Measurements from ENCODE around the gene AXL. TPM values are rescaled to one million over a fixed set of nuclear protein-coding genes. Genes with fewer than 3 reads are reported as not detected.

Gene AXL
- total RNA-seq, 1 experiment from 2014 or later = 236 TPM

DNA sequence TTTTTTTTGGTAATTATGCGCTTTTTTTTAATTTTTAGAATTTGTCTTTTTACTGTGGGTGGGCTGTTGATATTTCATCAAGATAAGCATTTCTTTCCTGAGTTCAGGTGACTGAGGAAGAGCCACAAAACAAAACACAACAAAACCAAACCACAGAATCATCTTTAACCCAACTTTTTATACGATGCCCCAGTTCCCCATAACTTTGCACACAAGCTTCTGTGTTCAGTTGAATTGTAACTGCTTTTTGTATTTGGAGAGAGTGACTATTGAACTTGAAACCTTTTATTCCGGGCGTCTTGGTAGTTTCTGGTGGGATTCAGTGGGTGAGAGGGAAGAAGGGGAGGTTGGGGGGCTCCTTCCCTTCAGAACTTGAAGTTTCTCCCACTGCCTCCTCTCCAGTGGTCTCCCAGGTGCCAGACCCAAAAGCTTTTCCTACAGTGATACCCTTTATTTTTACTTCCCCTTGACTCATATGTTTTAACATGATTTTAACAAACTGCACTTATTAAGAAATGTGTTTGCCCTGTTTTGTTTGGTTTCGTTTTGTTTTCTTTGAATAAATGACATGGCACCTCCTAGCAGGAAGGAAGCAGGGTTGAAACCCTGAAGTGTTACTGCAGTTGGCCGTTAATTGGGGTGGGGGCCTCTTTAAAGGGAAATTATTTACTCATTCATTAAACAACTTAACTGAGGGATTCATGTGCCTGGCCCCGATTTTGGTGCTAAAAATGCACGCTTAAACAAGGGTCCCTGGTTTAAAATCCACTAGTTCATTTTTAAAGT lies 88.3 kb downstream of the AXL start:
- H3K4me3 ChIP-seq = no peak overlapping the region
- intact Hi-C loops (cut with micrococcal nuclease; ENCODE audit: unreplicated experiment) = loop anchor here (5.0 kb wide), 2 partner anchors 105 to 180 kb away; no protein-coding TSS in a partner anchor
- H3K9me2 ChIP-seq (ENCODE audit: insufficient read depth) = no peaks in the 10 kb centered on the region
- H3F3A ChIP-seq (ENCODE audit: insufficient read depth, low read depth) = peaks cover 47% of the 10 kb centered on the region
- no peaks in the 10 kb centered on the region for H3K9me3 ChIP-seq (ENCODE audit: insufficient read depth, low read depth)
- H3K27ac ChIP-seq = peak overlapping the region; percentile 28; the same call in 1 of the 2 replicates
- TF ChIP-seq, protein P1, sequence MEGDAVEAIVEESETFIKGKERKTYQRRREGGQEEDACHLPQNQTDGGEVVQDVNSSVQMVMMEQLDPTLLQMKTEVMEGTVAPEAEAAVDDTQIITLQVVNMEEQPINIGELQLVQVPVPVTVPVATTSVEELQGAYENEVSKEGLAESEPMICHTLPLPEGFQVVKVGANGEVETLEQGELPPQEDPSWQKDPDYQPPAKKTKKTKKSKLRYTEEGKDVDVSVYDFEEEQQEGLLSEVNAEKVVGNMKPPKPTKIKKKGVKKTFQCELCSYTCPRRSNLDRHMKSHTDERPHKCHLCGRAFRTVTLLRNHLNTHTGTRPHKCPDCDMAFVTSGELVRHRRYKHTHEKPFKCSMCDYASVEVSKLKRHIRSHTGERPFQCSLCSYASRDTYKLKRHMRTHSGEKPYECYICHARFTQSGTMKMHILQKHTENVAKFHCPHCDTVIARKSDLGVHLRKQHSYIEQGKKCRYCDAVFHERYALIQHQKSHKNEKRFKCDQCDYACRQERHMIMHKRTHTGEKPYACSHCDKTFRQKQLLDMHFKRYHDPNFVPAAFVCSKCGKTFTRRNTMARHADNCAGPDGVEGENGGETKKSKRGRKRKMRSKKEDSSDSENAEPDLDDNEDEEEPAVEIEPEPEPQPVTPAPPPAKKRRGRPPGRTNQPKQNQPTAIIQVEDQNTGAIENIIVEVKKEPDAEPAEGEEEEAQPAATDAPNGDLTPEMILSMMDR (conservative IDR thresholded peaks at IDR 0.05) = no peak
- no peak for TF ChIP-seq EZH2 (IDR thresholded peaks at IDR 0.05; ENCODE audit: low read depth)
- H2AFZ ChIP-seq = no peak overlapping the region
- no peak overlapping the region for H3K4me2 ChIP-seq
- DNase-seq = no peak
- H3K36me3 ChIP-seq (ENCODE audit: low read depth) = peaks cover 7% of the 10 kb centered on the region; the same call in 1 of the 2 replicates
- H3K79me2 ChIP-seq (ENCODE audit: low read depth) = peaks cover 17% of the 10 kb centered on the region
- peaks cover 16% of the 10 kb centered on the region for H3K4me1 ChIP-seq (replicated peaks; ENCODE audit: insufficient read depth)
- H3K27me3 ChIP-seq (ENCODE audit: insufficient read depth, low read depth) = no peaks in the 10 kb centered on the region
- ChIA-PET CTCF (interaction anchor here (0.6 kb wide), 1 partner anchor 28 kb away, joined by 4 read pairs; no protein-coding TSS in a partner anchor), POLR2A (ENCODE audit: unreplicated experiment) (interaction anchor here (0.7 kb wide), 1 partner anchor 864 kb away, joined by 3 read pairs; no protein-coding TSS in a partner anchor)
- BruUV-seq (replicated peaks) = no TSS peak
- no peaks in the 10 kb centered on the region for H4K20me1 ChIP-seq (ENCODE audit: insufficient read depth)

DNA sequence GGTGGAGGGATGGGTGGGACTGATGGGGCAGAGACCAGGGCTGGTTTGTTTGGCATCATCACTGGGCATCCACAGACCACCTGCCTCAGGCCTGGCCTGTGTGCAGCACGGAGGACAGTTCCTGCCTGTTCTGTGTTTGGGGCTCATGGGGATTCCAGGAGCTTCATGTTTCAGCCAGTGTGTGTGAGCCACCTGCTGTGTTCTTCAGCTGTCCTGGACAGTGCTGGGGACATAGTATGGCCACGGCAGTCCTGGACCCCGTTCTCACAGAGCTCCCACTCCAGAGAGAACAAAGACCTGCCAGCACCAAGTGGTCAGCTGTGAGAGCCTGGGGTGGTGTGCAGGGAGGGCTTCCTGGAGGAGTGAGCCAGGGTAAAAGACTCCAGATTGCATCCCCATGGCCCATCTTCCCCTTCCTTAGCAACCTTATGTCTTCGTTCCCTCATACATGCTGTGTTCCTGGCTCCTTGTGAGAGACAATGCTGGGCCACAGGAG lies 89.0 kb downstream of the AXL start:
- Histone ChIP-seq H3K9me2 (ENCODE audit: insufficient read depth) (no peaks in the 10 kb centered on the region), H3F3A (ENCODE audit: insufficient read depth, low read depth) (peaks cover 47% of the 10 kb centered on the region), H4K20me1 (ENCODE audit: insufficient read depth) (0 out of 2 replicates have a peak, but pooled peaks cover 3% of the 10 kb centered on the region), H3K79me2 (ENCODE audit: low read depth) (peaks cover 24% of the 10 kb centered on the region), H3K27ac (peak overlapping the region; percentile 48), H3K9me3 (ENCODE audit: insufficient read depth, low read depth) (no peaks in the 10 kb centered on the region), H3K4me2 (no peak overlapping the region), H3K4me3 (no peak overlapping the region), H2AFZ (no peak overlapping the region), H3K36me3 (ENCODE audit: low read depth) (peaks cover 11% of the 10 kb centered on the region; the same call in 1 of the 2 replicates), H3K27me3 (ENCODE audit: insufficient read depth, low read depth) (no peaks in the 10 kb centered on the region), H3K4me1 (replicated peaks; ENCODE audit: insufficient read depth) (peaks cover 16% of the 10 kb centered on the region)
- DNase-seq = no peak
- no peak for TF ChIP-seq EZH2 (IDR thresholded peaks at IDR 0.05; ENCODE audit: low read depth)
- TF ChIP-seq, protein P1 (conservative IDR thresholded peaks at IDR 0.05) = no peak
- BruUV-seq (replicated peaks) = no TSS peak
- ChIA-PET POLR2A (ENCODE audit: unreplicated experiment) (interaction anchor here (0.7 kb wide), 1 partner anchor 865 kb away, joined by 3 read pairs; no protein-coding TSS in a partner anchor), CTCF (interaction anchor here (0.5 to 1.3 kb wide), 3 partner anchors 14 to 665 kb away, joined by 3 to 4 read pairs (median 3); no protein-coding TSS in a partner anchor)
- intact Hi-C loops (cut with micrococcal nuclease; ENCODE audit: unreplicated experiment) = loop anchor here (1.0 to 5.0 kb wide), 4 partner anchors 43 to 645 kb away; no protein-coding TSS in a partner anchor

DNA sequence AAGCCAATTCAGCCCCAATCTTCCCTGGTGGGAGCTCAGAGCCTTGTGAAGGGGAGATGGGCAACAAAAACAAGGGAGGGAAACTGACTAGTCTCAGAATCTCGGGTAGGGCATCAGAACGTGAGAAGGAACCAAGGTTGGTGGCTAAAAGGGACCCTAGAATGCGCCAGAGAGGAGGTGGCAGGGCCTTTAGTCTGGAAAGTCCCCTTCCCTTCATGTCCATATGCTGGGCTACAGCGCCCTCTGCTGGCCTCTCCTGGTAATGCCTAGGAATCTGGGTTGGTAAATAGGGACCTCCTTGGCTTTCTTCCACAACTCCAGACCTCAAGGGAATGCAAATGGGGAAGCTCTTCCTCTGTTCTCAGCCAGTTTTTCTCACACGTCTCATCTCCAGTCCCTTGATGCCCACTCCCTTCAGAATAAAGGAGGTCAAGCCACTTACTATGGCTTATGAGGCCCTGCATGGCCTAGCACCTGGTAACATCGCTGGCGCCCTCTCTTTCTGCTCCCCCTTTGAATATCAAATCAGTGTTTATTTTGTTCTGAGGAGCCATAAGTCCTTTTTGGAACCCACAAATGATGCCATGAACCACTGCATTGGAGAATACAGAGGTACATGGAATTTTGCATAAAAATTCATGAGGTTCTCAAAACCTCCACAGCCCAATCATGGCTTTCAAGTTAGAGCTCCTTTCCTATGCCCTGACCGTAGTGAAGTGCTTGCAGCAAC lies 89.6 kb downstream of the AXL start:
- Histone ChIP-seq H4K20me1 (ENCODE audit: insufficient read depth) (0 out of 2 replicates have a peak, but pooled peaks cover 3% of the 10 kb centered on the region), H3K9me2 (ENCODE audit: insufficient read depth) (no peaks in the 10 kb centered on the region), H2AFZ (no peak overlapping the region), H3K4me1 (replicated peaks; ENCODE audit: insufficient read depth) (peaks cover 16% of the 10 kb centered on the region), H3K27me3 (ENCODE audit: insufficient read depth, low read depth) (no peaks in the 10 kb centered on the region), H3K9me3 (ENCODE audit: insufficient read depth, low read depth) (no peaks in the 10 kb centered on the region), H3K27ac (peak overlapping the region; percentile 48), H3K4me3 (no peak overlapping the region), H3K4me2 (peak overlapping the region; percentile 89; the same call in 1 of the 2 replicates), H3K79me2 (ENCODE audit: low read depth) (peaks cover 25% of the 10 kb centered on the region), H3K36me3 (ENCODE audit: low read depth) (peaks cover 9% of the 10 kb centered on the region; the same call in 1 of the 2 replicates), H3F3A (ENCODE audit: insufficient read depth, low read depth) (peaks cover 47% of the 10 kb centered on the region)
- POLR2A ChIA-PET (ENCODE audit: unreplicated experiment) = interaction anchor here (0.6 to 0.7 kb wide), 4 partner anchors 29 to 1070 kb away, joined by 3 to 11 read pairs (median 3); no protein-coding TSS in a partner anchor
- no TSS peak for BruUV-seq (replicated peaks)
- DNase-seq = peak; percentile 67 to 90
- intact Hi-C loops (cut with micrococcal nuclease; ENCODE audit: unreplicated experiment) = loop anchor here (1.0 to 5.0 kb wide), 4 partner anchors 43 to 646 kb away; no protein-coding TSS in a partner anchor
- CTCF ChIA-PET = interaction anchor here (0.5 to 1.3 kb wide), 3 partner anchors 13 to 666 kb away, joined by 3 to 4 read pairs (median 3); no protein-coding TSS in a partner anchor
- TF ChIP-seq EZH2 (IDR thresholded peaks at IDR 0.05; ENCODE audit: low read depth) = no peak
- TF ChIP-seq, protein P1 (conservative IDR thresholded peaks at IDR 0.05) = peak; percentile 99
